ENCODE data around the gene KIR2DL3. TPM values are rescaled to one million over a fixed set of nuclear protein-coding genes. Genes with fewer than 3 reads are reported as not detected.

The KIR2DL3 gene
- total and polyA plus RNA-seq, 2 experiments from 2014 or later = not detected

GRCh38 chr19:54731191-54731590 is 7.1 kb upstream of the KIR2DL3 start (continued):
- TF ChIP-seq ZNF462 (CRISPR knock-in tag; IDR thresholded peaks at IDR 0.05) (no peak), EZH2 (IDR thresholded peaks at IDR 0.05; ENCODE audit: low read depth, unreplicated experiment) (no peak), EZH2phosphoT487 (IDR thresholded peaks at IDR 0.05; ENCODE audit: unreplicated experiment) (no peak)

GRCh38 chr19:54738715-54739114 is 402 bp downstream of the KIR2DL3 start:
- Mint-ChIP-seq H3K27ac (no peak overlapping the region), H3K4me1 (no peaks in the 10 kb centered on the region), H3K27me3 (ENCODE audit: insufficient read depth, low read depth, poor library complexity) (peaks cover 7% of the 10 kb centered on the region), H3K4me3 (no peak overlapping the region), H3K9me3 (peaks cover 96% of the 10 kb centered on the region), H3K36me3 (ENCODE audit: low read depth) (peaks cover 42% of the 10 kb centered on the region)
- Histone ChIP-seq H3K27ac (ENCODE audit: low read depth) (no peak overlapping the region), H3K9me2 (ENCODE audit: insufficient read depth) (no peaks in the 10 kb centered on the region), H3K36me3 (ENCODE audit: insufficient read depth) (no peaks in the 10 kb centered on the region), H3F3A (replicated peaks; ENCODE audit: low read depth) (no peaks in the 10 kb centered on the region), H3K79me2 (replicated peaks; ENCODE audit: insufficient read depth) (no peaks in the 10 kb centered on the region), H4K20me1 (replicated peaks; ENCODE audit: insufficient read depth) (no peaks in the 10 kb centered on the region), H3K4me1 (ENCODE audit: insufficient read depth) (no peaks in the 10 kb centered on the region), H2AFZ (no peak overlapping the region), H3K27me3 (ENCODE audit: insufficient read depth) (no peaks in the 10 kb centered on the region), H3K4me2 (no peak overlapping the region), H3K4me3 (no peak overlapping the region)
- DNase-seq (ENCODE audit: low spot score) (no peak), ATAC-seq (no peak)
- no peak for TF ChIP-seq JUNB (IDR thresholded peaks at IDR 0.05; ENCODE audit: unreplicated experiment)
- TF ChIP-seq ZNF114 (CRISPR knock-in tag; IDR thresholded peaks at IDR 0.05) = no peak
- TF ChIP-seq CTCF (conservative IDR thresholded peaks at IDR 0.05; ENCODE audit: low read depth in 2 of 2) = no peak
- TF ChIP-seq REST (IDR thresholded peaks at IDR 0.05; ENCODE audit: unreplicated experiment) = no peak
- TF ChIP-seq NANOG (IDR thresholded peaks at IDR 0.05; ENCODE audit: borderline replicate concordance) = no peak

Measured in GM23338 (cell line).